Measurements from ENCODE around the gene CHAC2.

CHAC2 gene

GRCh38 chr2:53767405-53768241, at the start of gene CHAC2:
TSS of gene CHAC2 (plus strand) at chr2:53767804. CDS start at chr2:53767887, 83 bp downstream.
- TF ChIP-seq EGR1 (IDR thresholded peaks at IDR 0.05) (no peak), CEBPB (IDR thresholded peaks at IDR 0.05) (no peak), USF1 (IDR thresholded peaks at IDR 0.05) (no peak), TEAD4 (IDR thresholded peaks at IDR 0.05) (no peak), TCF12 (IDR thresholded peaks at IDR 0.05; ENCODE audit: low read depth) (no peak; the same call in 1 of the 2 replicates), RAD21 (IDR thresholded peaks at IDR 0.05; ENCODE audit: low read depth) (no peak), ZBTB7A (IDR thresholded peaks at IDR 0.05; ENCODE audit: low read depth) (peak; percentile 53; the same call in 1 of the 2 replicates), NFIC (IDR thresholded peaks at IDR 0.05) (peak; percentile 61), CREB1 (IDR thresholded peaks at IDR 0.05; ENCODE audit: low read depth) (no peak), YY1 (IDR thresholded peaks at IDR 0.05; ENCODE audit: low read depth) (peak; percentile 51), TAF1 (IDR thresholded peaks at IDR 0.05; ENCODE audit: low read depth) (peak; percentile 75), EP300 (IDR thresholded peaks at IDR 0.05; ENCODE audit: borderline replicate concordance) (no peak), FOXM1 (IDR thresholded peaks at IDR 0.05; ENCODE audit: borderline replicate concordance, low read depth) (peak; percentile 35; the same call in 1 of the 2 replicates), MAX (IDR thresholded peaks at IDR 0.05) (peak; percentile 47), REST (IDR thresholded peaks at IDR 0.05; ENCODE audit: low read depth) (no peak)

- TF ChIP-seq YY1 (IDR thresholded peaks at IDR 0.05; ENCODE audit: low read depth) (no peak), RAD21 (IDR thresholded peaks at IDR 0.05; ENCODE audit: low read depth) (no peak), TCF12 (IDR thresholded peaks at IDR 0.05; ENCODE audit: low read depth) (no peak), ZBTB7A (IDR thresholded peaks at IDR 0.05; ENCODE audit: low read depth) (no peak), NFIC (IDR thresholded peaks at IDR 0.05) (no peak), MAX (IDR thresholded peaks at IDR 0.05) (no peak), CEBPB (IDR thresholded peaks at IDR 0.05) (no peak), TAF1 (IDR thresholded peaks at IDR 0.05; ENCODE audit: low read depth) (no peak), EGR1 (IDR thresholded peaks at IDR 0.05) (no peak), TEAD4 (IDR thresholded peaks at IDR 0.05) (no peak), USF1 (IDR thresholded peaks at IDR 0.05) (no peak), REST (IDR thresholded peaks at IDR 0.05; ENCODE audit: low read depth) (no peak), CREB1 (IDR thresholded peaks at IDR 0.05; ENCODE audit: low read depth) (no peak), EP300 (IDR thresholded peaks at IDR 0.05; ENCODE audit: borderline replicate concordance) (no peak), FOXM1 (IDR thresholded peaks at IDR 0.05; ENCODE audit: borderline replicate concordance, low read depth) (no peak)
These were observed 43.1 kb upstream of the CHAC2 start for GRCh38 chr2:53724536-53724935.

- TF ChIP-seq EP300 (IDR thresholded peaks at IDR 0.05; ENCODE audit: borderline replicate concordance) (no peak), YY1 (IDR thresholded peaks at IDR 0.05; ENCODE audit: low read depth) (no peak), CEBPB (IDR thresholded peaks at IDR 0.05) (no peak), NFIC (IDR thresholded peaks at IDR 0.05) (no peak), TAF1 (IDR thresholded peaks at IDR 0.05; ENCODE audit: low read depth) (no peak), RAD21 (IDR thresholded peaks at IDR 0.05; ENCODE audit: low read depth) (no peak), EGR1 (IDR thresholded peaks at IDR 0.05) (no peak), MAX (IDR thresholded peaks at IDR 0.05) (no peak), TEAD4 (IDR thresholded peaks at IDR 0.05) (no peak)
These were observed 41.9 kb upstream of the CHAC2 start for GRCh38 chr2:53725662-53726061.

GRCh38 chr2:53727921-53728320, 39.7 kb upstream of the CHAC2 start:
- no peak for TF ChIP-seq YY1 (IDR thresholded peaks at IDR 0.05; ENCODE audit: low read depth)
- no peak for TF ChIP-seq REST (IDR thresholded peaks at IDR 0.05; ENCODE audit: low read depth)
- no peak for TF ChIP-seq USF1 (IDR thresholded peaks at IDR 0.05)
- TF ChIP-seq FOXM1 (IDR thresholded peaks at IDR 0.05; ENCODE audit: borderline replicate concordance, low read depth): no peak
- no peak for TF ChIP-seq MAX (IDR thresholded peaks at IDR 0.05)
- no peak for TF ChIP-seq TAF1 (IDR thresholded peaks at IDR 0.05; ENCODE audit: low read depth)
- no peak for TF ChIP-seq CEBPB (IDR thresholded peaks at IDR 0.05)
- no peak for TF ChIP-seq EP300 (IDR thresholded peaks at IDR 0.05; ENCODE audit: borderline replicate concordance)
- TF ChIP-seq TEAD4 (IDR thresholded peaks at IDR 0.05): no peak

All from Ishikawa (cell line).